Effector CD4-positive, alpha-beta T cell (primary cell): Measurements from ENCODE around the gene USP10.
"Not testable (repeated sequence)": the region's sequence is repeated elsewhere in the genome, so short reads cannot be mapped to it uniquely, and the experiment has no call there.

Experiments used
- DNase-seq: peaks from one replicate; pipeline ENCODE4 v3.0.0-alpha.2; 2020

USP10 gene

GRCh38 chr16:84729716-84730320, 30.0 kb downstream of the USP10 start:
- no peak for DNase-seq

GRCh38 chr16:84730406-84731106, 30.8 kb downstream of the USP10 start:
- DNase-seq: peak; percentile 27

- not testable (repeated sequence) for DNase-seq
Measured at GRCh38 chr16:84732332-84732673, 32.5 kb downstream of the USP10 start.

- no peak for DNase-seq
Measured at GRCh38 chr16:84732674-84733352, 33.0 kb downstream of the USP10 start.

GRCh38 chr16:84735849-84736586, 36.2 kb downstream of the USP10 start:
- DNase-seq: no peak

GRCh38 chr16:84737192-84738011, 37.6 kb downstream of the USP10 start:
- DNase-seq: no peak

GRCh38 chr16:84738255-84739038, 38.6 kb downstream of the USP10 start:
- peak; percentile 71 for DNase-seq

GRCh38 chr16:84739349-84740124, 39.7 kb downstream of the USP10 start:
- DNase-seq: no peak

GRCh38 chr16:84740596-84741116, 40.9 kb downstream of the USP10 start:
- no peak for DNase-seq

- DNase-seq: no peak
Measured at GRCh38 chr16:84741340-84741830, 41.6 kb downstream of the USP10 start.

- no peak for DNase-seq
Measured at GRCh38 chr16:84742641-84743092, 42.9 kb downstream of the USP10 start.

GRCh38 chr16:84746231-84746630, 46.4 kb downstream of the USP10 start:
- DNase-seq: no peak

GRCh38 chr16:84746875-84747274, 47.1 kb downstream of the USP10 start:
- DNase-seq: no peak

- DNase-seq: not testable (repeated sequence)
Measured at GRCh38 chr16:84748247-84748646, 48.4 kb downstream of the USP10 start.

GRCh38 chr16:84749072-84749471, 49.3 kb downstream of the USP10 start:
- no peak for DNase-seq

- no peak for DNase-seq
Measured at GRCh38 chr16:84749815-84750214, 50.0 kb downstream of the USP10 start.

GRCh38 chr16:84750575-84750974, 50.8 kb downstream of the USP10 start:
- DNase-seq: no peak

- DNase-seq: no peak
Measured at GRCh38 chr16:84751241-84751640, 51.4 kb downstream of the USP10 start.

GRCh38 chr16:84751947-84752346, 52.1 kb downstream of the USP10 start:
- DNase-seq: no peak

GRCh38 chr16:84752600-84752999, 52.8 kb downstream of the USP10 start:
- no peak for DNase-seq
